HG02623 (cell line): ENCODE measurements around the gene EXOSC2.

Experiments used
- ATAC-seq: cut with Tn5 transposase; IDR thresholded peaks from one replicate; pipeline ENCODE4 v1.9.1; 2021; ENCODE audit warnings: moderate library complexity; ENCODE audit not compliant: unreplicated experiment

The EXOSC2 gene

GRCh38 chr9:130696139-130696650, 2.6 kb downstream of the EXOSC2 start:
- ATAC-seq = no peak

GRCh38 chr9:130696996-130697395, 3.4 kb downstream of the EXOSC2 start:
- ATAC-seq = no peak

GRCh38 chr9:130698514-130698913, 4.9 kb downstream of the EXOSC2 start:
- ATAC-seq = no peak

GRCh38 chr9:130699047-130699446, 5.5 kb downstream of the EXOSC2 start:
- ATAC-seq = no peak

- no peak for ATAC-seq
Measured at GRCh38 chr9:130701059-130702022, 7.8 kb downstream of the EXOSC2 start.

- ATAC-seq = no peak
Measured at GRCh38 chr9:130703501-130703900, 9.9 kb downstream of the EXOSC2 start.

GRCh38 chr9:130707225-130707976, 13.8 kb downstream of the EXOSC2 start:
- ATAC-seq = no peak

- no peak for ATAC-seq
Measured at GRCh38 chr9:130710822-130711352, 17.3 kb downstream of the EXOSC2 start.

- no peak for ATAC-seq
Measured at GRCh38 chr9:130711469-130711868, 17.9 kb downstream of the EXOSC2 start.

- peak; percentile 94 for ATAC-seq
Measured at GRCh38 chr9:130712564-130713285, 19.1 kb downstream of the EXOSC2 start.

- no peak for ATAC-seq
Measured at GRCh38 chr9:130713286-130713960, 19.8 kb downstream of the EXOSC2 start.

- ATAC-seq = no peak
Measured at GRCh38 chr9:130714586-130715110, 21.1 kb downstream of the EXOSC2 start.

GRCh38 chr9:130715270-130715669, 21.7 kb downstream of the EXOSC2 start:
- ATAC-seq = no peak

- ATAC-seq = no peak
Measured at GRCh38 chr9:130718562-130718961, 25.0 kb downstream of the EXOSC2 start.

GRCh38 chr9:130720762-130721161, 27.2 kb downstream of the EXOSC2 start:
- ATAC-seq = no peak

GRCh38 chr9:130728721-130729120, 35.1 kb downstream of the EXOSC2 start:
- no peak for ATAC-seq

GRCh38 chr9:130729145-130729544, 35.6 kb downstream of the EXOSC2 start:
- no peak for ATAC-seq

- no peak for ATAC-seq
Measured at GRCh38 chr9:130731355-130731754, 37.8 kb downstream of the EXOSC2 start.

- no peak for ATAC-seq
Measured at GRCh38 chr9:130732136-130732535, 38.6 kb downstream of the EXOSC2 start.

- no peak for ATAC-seq
Measured at GRCh38 chr9:130732793-130733221, 39.2 kb downstream of the EXOSC2 start.
